Gastroesophageal sphincter (tissue), 4 donors: Measurements from ENCODE around the gene LSP1. TPM values are rescaled to one million over a fixed set of nuclear protein-coding genes. Genes with fewer than 3 reads are reported as not detected.
A peak's percentile ranks its signal among the peaks of the same experiment; 100 is the strongest.

Source experiments
- ATAC-seq: fragments of 150-250 bp; one replicate; pipeline ENCODE4 v1.9.1; 2016; ENCODE audit warnings: mild to moderate bottlenecking, moderate library complexity
- H3K27ac ChIP-seq, 4 donors: fragments of 200-600 bp; sonication (generic) in 3 of 4; 1 replicate in 3 of 4; 2 replicates in 1 of 4; pipeline ENCODE4 v1.5.1; 2016 to 2019
- H3K27me3 ChIP-seq: fragments of 200-600 bp; sonication (generic); one replicate; pipeline ENCODE4 v1.5.1; 2019
- H3K36me3 ChIP-seq, 2 donors: fragments of 200-600 bp; sonication (generic); one replicate each; pipeline ENCODE4 v1.5.1; 2019; ENCODE audit warnings: control low read depth in 1 of 2
- H3K4me1 ChIP-seq, 3 donors: fragments of 200-600 bp; sonication (generic); 1 replicate in 2 of 3; 2 replicates in 1 of 3; pipeline ENCODE4 v1.5.1; 2016 to 2019; ENCODE audit warnings: control low read depth in 2 of 3
- H3K4me3 ChIP-seq, 2 donors: fragments of 200-600 bp; sonication (generic); one replicate each; pipeline ENCODE4 v1.5.1; 2019; ENCODE audit warnings: mild to moderate bottlenecking in 1 of 2, moderate library complexity in 1 of 2
- H3K9me3 ChIP-seq, 3 donors: fragments of 200-600 bp; sonication (generic); one replicate each; pipeline ENCODE4 v1.5.1; 2017 to 2019; ENCODE audit warnings: control low read depth in 2 of 3
- CTCF ChIP-seq, 4 experiments: fragments of 200-600 bp in 2 of 4; fragments of 450-650 bp in 2 of 4; sonication (generic) in 1 of 4; IDR thresholded peaks; one replicate each; pipeline ENCODE4 v1.5.1; 2017 to 2019; ENCODE audit warnings: antibody characterized with exemption in 4 of 4, mild to moderate bottlenecking in 2 of 4, moderate library complexity in 2 of 4
- EP300 ChIP-seq: sonication (generic); formaldehyde crosslinking; IDR thresholded peaks from one replicate; pipeline ENCODE4 v1.6.1; 2017; ENCODE audit warnings: antibody characterized with exemption, mild to moderate bottlenecking
- POLR2A ChIP-seq, 2 donors: fragments of 450-650 bp; IDR thresholded peaks; one replicate each; pipeline ENCODE4 v1.6.1; 2017; ENCODE audit warnings: antibody characterized with exemption in 2 of 2, mild to moderate bottlenecking in 2 of 2, moderate library complexity in 1 of 2
- POLR2AphosphoS5 ChIP-seq: sonication (generic); formaldehyde crosslinking; IDR thresholded peaks from one replicate; pipeline ENCODE4 v1.6.1; 2017; ENCODE audit warnings: antibody characterized with exemption
- WGBS, 2 donors: methylation state at CpG; one replicate each; pipeline ENCODE4 v1.1.5; 2018; ENCODE audit warnings: low coverage in 1 of 2; 5-methylcytosine and 5-hydroxymethylcytosine counted together
- total RNA-seq, 4 donors: library from RNA; depleted of rRNA; stranded (reverse); fragments of >200 nt; gene quantifications; one replicate each; pipeline ENCODE4 v1.1.0, GENCODE V29; 2016

Gene LSP1
- total RNA-seq, 4 donors from 2014 or later = 13.4 to 133 (median 47.7) TPM

GRCh38 chr11:1930462-1930830, 77.6 kb downstream of the LSP1 start:
- TF ChIP-seq CTCF (IDR thresholded peaks at IDR 0.05) = no peak
- TF ChIP-seq POLR2A (IDR thresholded peaks at IDR 0.05) = no peak
- no peak for TF ChIP-seq EP300
- no peak for TF ChIP-seq POLR2AphosphoS5
- peak; percentile 37 for ATAC-seq
- peaks cover 0 to 32% (median 16%) of the 10 kb centered on the region in 3 donors for H3K4me1 ChIP-seq
- WGBS, 2 donors = 89 to 95% methylated on average over 6 to 8 of the region's 9 CpGs
- no peaks in the 10 kb centered on the region for H3K9me3 ChIP-seq
- no peaks in the 10 kb centered on the region for H3K36me3 ChIP-seq
- H3K4me3 ChIP-seq = no peak overlapping the region
- peaks cover 2% of the 10 kb centered on the region for H3K27me3 ChIP-seq
- H3K27ac ChIP-seq = peak overlapping the region in 2 of 4 donors; percentile 7 to 74

GRCh38 chr11:1931341-1932104, 78.6 kb downstream of the LSP1 start:
- 24 to 31% methylated on average over 11 to 15 of the region's 18 CpGs for WGBS, 2 donors
- Histone ChIP-seq H3K27ac (peak overlapping the region in 2 of 4 donors; percentile 14 to 74), H3K4me1 (peaks cover 0 to 32% (median 16%) of the 10 kb centered on the region in 3 donors), H3K36me3 (no peaks in the 10 kb centered on the region), H3K9me3 (no peaks in the 10 kb centered on the region), H3K4me3 (no peak overlapping the region), H3K27me3 (no peaks in the 10 kb centered on the region)
- TF ChIP-seq POLR2A (IDR thresholded peaks at IDR 0.05) = no peak
- TF ChIP-seq CTCF (IDR thresholded peaks at IDR 0.05) = no peak
- no peak for TF ChIP-seq EP300
- TF ChIP-seq POLR2AphosphoS5 = no peak
- ATAC-seq = peak; percentile 29

- Histone ChIP-seq H3K9me3 (no peaks in the 10 kb centered on the region), H3K4me1 (peaks cover 0 to 26% (median 12%) of the 10 kb centered on the region in 3 donors), H3K4me3 (no peak overlapping the region), H3K27me3 (no peaks in the 10 kb centered on the region), H3K27ac (peak overlapping the region in 2 of 4 donors; percentile 14 to 74), H3K36me3 (no peaks in the 10 kb centered on the region)
- no peak for TF ChIP-seq POLR2AphosphoS5
- TF ChIP-seq POLR2A (IDR thresholded peaks at IDR 0.05) = no peak
- TF ChIP-seq EP300 = no peak
- TF ChIP-seq CTCF (IDR thresholded peaks at IDR 0.05) = no peak
- no peak for ATAC-seq
- WGBS, 2 donors = 68 to 71% methylated on average over 1 to 5 of the region's 11 CpGs
Observed at GRCh38 chr11:1932105-1932480, 79.2 kb downstream of the LSP1 start.

- TF ChIP-seq POLR2A (IDR thresholded peaks at IDR 0.05) (no peak), EP300 (no peak), POLR2AphosphoS5 (no peak), CTCF (IDR thresholded peaks at IDR 0.05) (no peak)
- Histone ChIP-seq H3K9me3 (no peaks in the 10 kb centered on the region), H3K27ac (peak overlapping the region in 1 of 4 donors; percentile 74), H3K27me3 (peaks cover 3% of the 10 kb centered on the region), H3K4me1 (peaks cover 0 to 21% (median 7%) of the 10 kb centered on the region in 3 donors), H3K4me3 (no peak overlapping the region), H3K36me3 (no peaks in the 10 kb centered on the region)
- no peak for ATAC-seq
- 97 to 100% methylated on average over 4 of the region's 4 CpGs for WGBS, 2 donors
Observed at GRCh38 chr11:1932681-1933080, 79.8 kb downstream of the LSP1 start.
